Body of pancreas (tissue), 4 donors: ENCODE results near the gene KCNT2.

Experiments
- CTCF ChIP-seq, 7 experiments: fragments of 450-650 bp in 4 of 7; fragments of 200-600 bp in 3 of 7; sonication (generic) in 3 of 7; IDR thresholded peaks; one replicate each; pipeline ENCODE4 v1.5.1; 2016 to 2019; ENCODE audit warnings: antibody characterized with exemption in 7 of 7
- POLR2A ChIP-seq, 3 donors: fragments of 450-650 bp; IDR thresholded peaks; one replicate each; pipeline ENCODE4 v1.6.1; 2016; ENCODE audit warnings: antibody characterized with exemption in 3 of 3, mild to moderate bottlenecking in 2 of 3

GRCh38 chr1:196438329-196438728, 169.9 kb downstream of the KCNT2 start:
- TF ChIP-seq POLR2A (IDR thresholded peaks at IDR 0.05) (no peak), CTCF (IDR thresholded peaks at IDR 0.05) (no peak)
